KMS-11 (cell line): ENCODE measurements around the gene PLXNA4.

Experiments used
- H2AFZ ChIP-seq: fragments of 200-600 bp; sonication (generic); 2 replicates; pipeline ENCODE4 v1.6.1; 2016; ENCODE audit warnings: antibody characterized with exemption, mixed run types, low read depth
- H3K27ac ChIP-seq: fragments of 200-600 bp; sonication (generic); 2 replicates; pipeline ENCODE4 v1.6.1; 2016; ENCODE audit warnings: mild to moderate bottlenecking, mixed run types
- H3K27me3 ChIP-seq: fragments of 200-600 bp; sonication (generic); 2 replicates; pipeline ENCODE4 v1.6.1; 2017; ENCODE audit warnings: mild to moderate bottlenecking, low read depth, mixed run types, moderate library complexity; ENCODE audit not compliant: insufficient read depth
- H3K36me3 ChIP-seq: fragments of 200-600 bp; sonication (generic); 2 replicates; pipeline ENCODE4 v1.6.1; 2017; ENCODE audit warnings: mild to moderate bottlenecking, mixed run types; ENCODE audit not compliant: insufficient read depth
- H3K4me1 ChIP-seq: fragments of 200-600 bp; sonication (generic); 2 replicates; pipeline ENCODE4 v1.6.1; 2016; ENCODE audit warnings: mild to moderate bottlenecking, low read depth, mixed run types; ENCODE audit not compliant: poor library complexity, severe bottlenecking
- H3K4me2 ChIP-seq: fragments of 200-600 bp; sonication (generic); 2 replicates; pipeline ENCODE4 v1.7.0; 2016; ENCODE audit warnings: mild to moderate bottlenecking, mixed run types
- H3K4me3 ChIP-seq: fragments of 200-600 bp; sonication (generic); IDR thresholded peaks from 2 replicates; pipeline ENCODE4 v1.6.1; 2017; ENCODE audit warnings: low read depth, low read length, mixed read lengths; ENCODE audit not compliant: insufficient read depth
- H3K79me2 ChIP-seq: fragments of 200-600 bp; sonication (generic); 2 replicates; pipeline ENCODE4 v1.6.1; 2016; ENCODE audit warnings: low read depth, mixed run types; ENCODE audit not compliant: insufficient read depth
- H3K9ac ChIP-seq: fragments of 200-600 bp; sonication (generic); 2 replicates; pipeline ENCODE4 v1.6.1; 2016; ENCODE audit warnings: mild to moderate bottlenecking, mixed run types
- H4K20me1 ChIP-seq: fragments of 200-600 bp; sonication (generic); 2 replicates; pipeline ENCODE4 v1.6.1; 2016; ENCODE audit warnings: mild to moderate bottlenecking, mixed run types; ENCODE audit not compliant: insufficient read depth
- TF ChIP-seq, protein P1 (sequence below): fragments of 200-600 bp; sonication (generic); conservative IDR thresholded peaks from 2 replicates; pipeline ENCODE4 v1.6.1; 2017; ENCODE audit warnings: low read depth, mild to moderate bottlenecking, antibody characterized with exemption, low read length, moderate library complexity, mixed read lengths

Gene PLXNA4

GRCh38 chr7:132575982-132576720 lies at the start of gene PLXNA4:
PLXNA4 (minus strand) TSS chr7:132576470; CDS start chr7:132508693, 67,777 bp downstream.
- no peak within 1 kb of the TSS; the same call in 1 of the 2 replicates for H3K4me2 ChIP-seq
- TF ChIP-seq, protein P1, sequence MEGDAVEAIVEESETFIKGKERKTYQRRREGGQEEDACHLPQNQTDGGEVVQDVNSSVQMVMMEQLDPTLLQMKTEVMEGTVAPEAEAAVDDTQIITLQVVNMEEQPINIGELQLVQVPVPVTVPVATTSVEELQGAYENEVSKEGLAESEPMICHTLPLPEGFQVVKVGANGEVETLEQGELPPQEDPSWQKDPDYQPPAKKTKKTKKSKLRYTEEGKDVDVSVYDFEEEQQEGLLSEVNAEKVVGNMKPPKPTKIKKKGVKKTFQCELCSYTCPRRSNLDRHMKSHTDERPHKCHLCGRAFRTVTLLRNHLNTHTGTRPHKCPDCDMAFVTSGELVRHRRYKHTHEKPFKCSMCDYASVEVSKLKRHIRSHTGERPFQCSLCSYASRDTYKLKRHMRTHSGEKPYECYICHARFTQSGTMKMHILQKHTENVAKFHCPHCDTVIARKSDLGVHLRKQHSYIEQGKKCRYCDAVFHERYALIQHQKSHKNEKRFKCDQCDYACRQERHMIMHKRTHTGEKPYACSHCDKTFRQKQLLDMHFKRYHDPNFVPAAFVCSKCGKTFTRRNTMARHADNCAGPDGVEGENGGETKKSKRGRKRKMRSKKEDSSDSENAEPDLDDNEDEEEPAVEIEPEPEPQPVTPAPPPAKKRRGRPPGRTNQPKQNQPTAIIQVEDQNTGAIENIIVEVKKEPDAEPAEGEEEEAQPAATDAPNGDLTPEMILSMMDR, result no peak
- H3K27ac ChIP-seq, result no peak within 1 kb of the TSS
- no peaks in the 10 kb centered on the region for H4K20me1 ChIP-seq
- peak within 1 kb of the TSS; percentile 20; the same call in 1 of the 2 replicates for H2AFZ ChIP-seq
- no peak within 1 kb of the TSS for H3K4me3 ChIP-seq
- no peaks in the 10 kb centered on the region for H3K79me2 ChIP-seq
- H3K9ac ChIP-seq, result no peak within 1 kb of the TSS
- H3K36me3 ChIP-seq, result no peaks in the 10 kb centered on the region
- H3K27me3 ChIP-seq, result peaks cover 3% of the 10 kb centered on the region; the same call in 1 of the 2 replicates
- H3K4me1 ChIP-seq, result no peaks in the 10 kb centered on the region

DNA sequence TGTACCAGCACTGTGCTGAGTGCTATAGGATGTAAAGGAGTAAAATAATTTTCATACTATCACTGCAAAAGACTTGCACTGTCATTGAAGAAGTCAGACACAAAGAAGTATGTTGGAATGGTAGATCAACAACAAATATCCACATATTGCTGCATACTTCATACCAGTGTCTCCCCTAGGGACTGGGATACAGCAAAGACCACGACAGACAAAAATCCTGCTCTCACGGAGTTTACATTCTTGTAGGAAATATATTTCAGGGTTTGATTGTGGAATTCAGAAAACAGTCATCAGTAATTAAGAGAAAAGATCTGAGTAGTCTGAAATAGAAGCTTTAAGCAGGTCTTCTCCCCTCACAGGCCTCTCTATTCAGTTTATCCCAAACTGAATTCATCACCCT lies 49.4 kb upstream of the PLXNA4 start:
- H3K27me3 ChIP-seq, result no peaks in the 10 kb centered on the region
- no peak overlapping the region for H3K4me3 ChIP-seq
- no peaks in the 10 kb centered on the region for H3K4me1 ChIP-seq

DNA sequence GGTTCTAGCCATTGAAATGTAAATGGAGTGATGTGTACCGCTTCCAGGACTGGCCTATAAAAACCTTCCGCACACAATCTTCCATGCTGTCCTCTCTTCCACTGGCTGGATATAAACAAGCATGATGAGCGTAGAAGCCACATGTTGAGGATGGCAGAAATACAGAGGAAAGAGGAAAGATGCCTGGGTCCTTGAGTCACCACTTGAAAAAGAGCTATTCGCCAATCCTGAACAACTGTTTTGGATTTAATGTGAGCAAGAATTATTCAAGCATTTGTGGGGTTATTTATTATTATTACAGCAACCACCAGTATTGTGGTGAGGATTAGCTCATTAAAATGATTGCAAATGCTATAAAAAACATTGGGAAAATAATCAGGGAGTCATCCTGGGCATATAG lies 45.8 kb upstream of the PLXNA4 start:
- H3K36me3 ChIP-seq, result no peaks in the 10 kb centered on the region
- no peak overlapping the region for H3K4me3 ChIP-seq
- H3K4me2 ChIP-seq, result no peak overlapping the region
- no peak overlapping the region for H3K9ac ChIP-seq
- H3K4me1 ChIP-seq, result no peaks in the 10 kb centered on the region
- H4K20me1 ChIP-seq, result no peaks in the 10 kb centered on the region
- no peaks in the 10 kb centered on the region for H3K27me3 ChIP-seq
- TF ChIP-seq, protein P1, result no peak
- H3K27ac ChIP-seq, result no peak overlapping the region
- H3K79me2 ChIP-seq, result no peaks in the 10 kb centered on the region
- H2AFZ ChIP-seq, result no peak overlapping the region

More for the DNA sequence above, 49.4 kb upstream of the PLXNA4 start:
- Histone ChIP-seq H2AFZ (no peak overlapping the region), H3K9ac (no peak overlapping the region), H3K79me2 (no peaks in the 10 kb centered on the region), H4K20me1 (no peaks in the 10 kb centered on the region), H3K4me2 (no peak overlapping the region), H3K27ac (no peak overlapping the region), H3K36me3 (no peaks in the 10 kb centered on the region)
- TF ChIP-seq, protein P1, result no peak

GRCh38 chr7:132619967-132620366 lies 43.7 kb upstream of the PLXNA4 start:
- Histone ChIP-seq H3K9ac (no peak overlapping the region), H3K4me1 (no peaks in the 10 kb centered on the region), H4K20me1 (no peaks in the 10 kb centered on the region), H2AFZ (no peak overlapping the region), H3K4me3 (no peak overlapping the region), H3K36me3 (no peaks in the 10 kb centered on the region), H3K27me3 (no peaks in the 10 kb centered on the region), H3K4me2 (no peak overlapping the region), H3K79me2 (no peaks in the 10 kb centered on the region), H3K27ac (no peak overlapping the region)
- TF ChIP-seq, protein P1, result no peak
